Measurements from ENCODE around the gene E2F4.

Gene E2F4

GRCh38 chr16:67213197-67214019, 21.5 kb downstream of the E2F4 start:
- no peak for DNase-seq

- DNase-seq: no peak
These were observed 23.8 kb downstream of the E2F4 start for GRCh38 chr16:67215706-67216105.

- DNase-seq: no peak
These were observed 24.9 kb downstream of the E2F4 start for GRCh38 chr16:67216612-67217490.

DNA sequence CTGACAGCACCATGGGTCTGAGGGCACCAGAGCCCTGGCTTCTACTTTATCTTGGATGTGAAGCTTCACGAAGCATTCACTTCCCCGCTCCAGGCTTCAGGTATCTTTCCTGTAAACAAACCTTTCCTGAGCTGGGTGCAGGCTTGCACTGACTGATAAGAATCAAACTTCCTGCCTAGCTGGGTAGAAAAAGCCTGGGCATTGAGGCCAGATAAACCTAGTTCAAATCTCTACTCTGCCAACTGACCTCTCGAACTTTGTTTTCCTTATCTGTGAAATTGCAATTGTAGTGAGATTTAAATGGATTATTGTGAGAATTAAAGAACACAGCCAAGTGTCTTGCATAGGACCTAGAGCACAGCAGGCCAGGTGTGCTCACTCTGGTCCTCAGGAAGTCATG, 32.0 kb downstream of the E2F4 start:
- no peak for DNase-seq

DNA sequence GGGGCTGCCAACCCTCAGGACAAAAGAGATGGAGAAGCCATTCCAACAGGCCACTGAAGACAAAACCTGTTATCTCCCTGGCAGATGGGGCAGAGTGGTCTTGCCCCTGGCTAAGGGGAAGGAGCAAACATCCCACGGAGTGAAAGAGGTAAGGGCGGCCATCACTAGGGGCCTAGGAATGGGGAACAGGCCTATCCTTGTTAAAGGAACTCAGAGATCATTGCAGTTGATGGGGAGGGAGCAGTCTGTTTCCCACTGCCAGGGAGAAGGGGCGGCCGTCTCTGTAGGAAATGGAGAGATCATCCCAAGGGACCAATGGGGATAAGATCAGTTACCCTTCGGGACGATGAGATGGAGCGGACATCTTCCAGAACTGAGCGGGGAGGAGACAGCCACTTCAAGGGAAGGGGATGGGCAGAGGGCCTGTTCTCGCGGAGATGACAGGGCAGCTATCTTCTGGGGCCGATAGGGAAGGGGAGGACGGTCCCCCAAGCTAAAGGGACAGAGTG, 34.4 kb downstream of the E2F4 start:
- no peak for DNase-seq

GRCh38 chr16:67226804-67227566, 35.0 kb downstream of the E2F4 start, which contains the start of gene TMEM208:
TSS of gene TMEM208 (plus strand) at chr16:67227130. CDS start at chr16:67227219, 89 bp downstream.
- peak; percentile 100 for DNase-seq

GRCh38 chr16:67227567-67227921, 35.6 kb downstream of the E2F4 start:
- DNase-seq: no peak

DNA sequence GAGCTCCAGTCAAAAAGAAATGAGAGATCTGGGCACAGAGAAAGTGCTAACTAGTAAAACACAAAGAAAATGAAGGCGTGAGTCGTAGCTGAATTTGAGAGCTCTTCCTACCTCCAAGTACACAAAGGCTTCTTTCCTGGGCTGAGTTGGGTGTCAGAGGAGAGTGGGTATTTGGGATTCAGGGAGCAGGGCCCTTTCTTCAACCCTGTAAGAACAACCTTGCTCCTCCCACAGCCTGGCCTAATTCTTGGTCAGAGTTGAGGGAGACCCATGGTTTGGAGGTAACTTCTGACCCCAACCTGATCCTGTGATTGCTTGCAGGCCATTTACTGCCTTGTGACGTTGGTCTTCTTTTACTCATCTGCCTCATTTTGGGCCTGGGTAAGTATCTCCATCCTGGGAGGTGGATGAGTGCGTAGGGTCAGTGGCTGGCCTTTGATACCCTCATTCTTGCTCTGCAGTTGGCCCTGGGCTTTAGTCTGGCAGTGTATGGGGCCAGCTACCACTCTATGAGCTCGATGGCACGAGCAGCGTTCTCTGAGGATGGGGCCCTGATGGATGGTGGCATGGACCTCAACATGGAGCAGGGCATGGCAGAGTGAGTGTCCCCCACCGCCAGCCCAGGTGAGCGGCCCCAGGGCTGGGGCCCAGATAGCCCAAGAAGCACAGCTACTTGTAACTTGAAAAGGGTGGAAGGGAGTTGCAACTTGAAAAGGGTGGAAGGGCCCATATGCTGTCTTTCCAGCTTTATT, 36.3 kb downstream of the E2F4 start:
- no peak for DNase-seq

DNA sequence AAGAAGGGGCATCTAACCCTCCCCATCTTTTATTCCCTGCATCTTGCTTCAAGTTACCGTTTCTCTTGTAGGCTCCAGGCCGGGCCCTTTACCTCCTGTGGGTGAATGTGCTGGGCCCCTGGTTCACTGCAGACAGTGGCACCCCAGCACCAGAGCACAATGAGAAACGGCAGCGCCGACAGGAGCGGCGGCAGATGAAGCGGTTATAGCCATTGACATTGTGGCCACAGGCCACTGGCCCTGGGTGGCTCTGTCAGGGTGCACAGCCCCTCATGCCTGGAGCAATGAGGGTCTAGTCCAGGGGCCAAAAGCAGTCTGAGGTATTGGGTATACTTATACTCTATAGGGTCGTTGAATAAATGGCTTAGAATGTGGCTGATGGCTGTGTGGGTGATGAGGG, 37.0 kb downstream of the E2F4 start:
- DNase-seq: no peak

DNA sequence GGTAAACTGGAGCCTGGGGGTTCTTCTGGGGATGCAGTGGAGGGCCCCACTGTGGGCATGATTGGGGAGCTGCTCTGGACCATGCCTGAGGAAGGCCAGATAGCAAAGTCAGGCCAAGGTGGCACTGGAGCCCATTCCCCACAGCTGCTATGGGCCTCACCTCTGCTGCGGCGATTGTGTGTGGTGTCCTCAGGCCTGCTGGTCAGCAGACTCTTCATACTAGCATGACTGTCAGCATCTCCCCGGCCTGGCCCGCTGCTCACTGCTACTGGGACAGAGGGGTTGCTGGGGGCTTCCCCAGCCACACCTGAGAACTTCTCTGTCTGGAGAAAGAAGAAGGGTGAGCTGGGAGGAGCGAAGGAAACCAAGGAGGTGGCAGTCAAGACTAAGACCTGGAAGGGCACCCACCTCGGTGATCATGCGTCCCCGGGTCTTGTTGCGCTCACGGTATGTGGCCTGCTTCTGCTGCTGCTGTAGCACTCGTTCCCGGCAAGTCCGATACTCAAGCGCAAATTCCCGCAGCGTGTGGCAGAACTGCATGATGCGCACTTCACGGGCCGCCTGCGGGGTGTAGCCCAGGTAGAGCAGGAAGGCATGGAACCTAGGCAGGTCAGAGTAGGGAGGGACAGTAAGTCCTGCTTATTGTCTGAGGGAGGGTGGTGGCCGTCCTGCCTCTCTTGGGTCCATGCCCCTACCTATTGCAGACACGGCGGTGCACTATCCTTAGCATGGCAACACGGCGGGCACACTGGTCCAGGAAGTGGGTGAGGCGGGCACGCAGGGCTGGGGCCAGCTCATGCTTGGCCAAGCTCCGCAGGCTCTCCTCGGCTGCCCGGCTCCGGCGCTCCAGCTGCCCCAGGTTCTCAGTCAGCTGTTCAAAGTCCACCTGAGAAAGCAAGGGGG, 38.2 kb downstream of the E2F4 start:
- no peak for DNase-seq

- no peak for DNase-seq
These were observed 39.1 kb downstream of the E2F4 start for GRCh38 chr16:67230809-67231660.

GRCh38 chr16:67233596-67233995, 41.6 kb downstream of the E2F4 start:
- no peak for DNase-seq

- DNase-seq: no peak
These were observed 42.2 kb downstream of the E2F4 start for GRCh38 chr16:67234180-67234597.

DNA sequence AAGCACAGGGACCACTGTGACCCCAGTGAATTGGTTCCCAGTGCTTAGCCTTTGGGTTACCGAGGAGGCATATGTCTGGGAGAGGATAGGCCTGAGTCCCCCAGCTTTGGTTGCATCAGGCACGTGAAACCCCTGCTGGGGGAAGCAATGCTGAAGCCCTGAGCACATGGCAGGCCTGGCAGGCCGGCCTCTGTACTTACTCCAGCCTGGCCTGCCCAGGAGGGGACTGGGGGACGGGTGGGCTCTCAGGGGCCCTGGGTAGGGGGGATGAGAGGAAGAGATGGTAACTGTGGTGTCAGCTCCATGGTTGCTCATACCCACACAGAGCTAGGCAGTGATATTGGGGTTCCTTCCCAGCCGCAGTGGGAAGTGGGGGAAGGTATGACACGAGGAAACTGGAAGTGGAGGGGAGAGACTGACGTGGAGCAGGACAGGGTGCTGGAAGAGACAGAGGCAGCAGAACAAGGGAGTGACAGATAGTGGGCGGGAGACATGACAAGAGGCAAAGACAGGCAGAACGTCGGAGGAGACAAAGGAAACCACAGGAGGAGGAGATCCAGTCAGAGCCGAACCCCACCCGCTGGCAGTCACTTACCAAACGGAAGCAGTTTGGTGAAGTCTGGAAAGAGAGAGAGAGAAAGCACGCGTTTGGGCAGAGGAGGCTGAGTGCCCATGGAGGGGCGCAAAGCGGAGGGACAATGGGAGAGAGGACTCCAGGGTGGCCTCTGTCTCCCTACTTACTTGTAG, 44.0 kb downstream of the E2F4 start:
- no peak for DNase-seq

GRCh38 chr16:67236563-67237395, 44.8 kb downstream of the E2F4 start:
- DNase-seq: peak; percentile 56

GRCh38 chr16:67237396-67238277, 45.7 kb downstream of the E2F4 start:
- DNase-seq: no peak

- no peak for DNase-seq
These were observed 46.3 kb downstream of the E2F4 start for GRCh38 chr16:67238278-67238575.

Data from RPMI8226 (cell line).